ENCODE results near the gene PSTK. TPM values are rescaled to one million over a fixed set of nuclear protein-coding genes. Genes with fewer than 3 reads are reported as not detected.

PSTK gene
- total RNA-seq, 1 donor from 2014 or later = 1.6 TPM

- no peak for DNase-seq (ENCODE audit: extremely low read depth, low read depth, low spot score)
Observed at GRCh38 chr10:123018531-123018930, 38.3 kb downstream of the PSTK start.

GRCh38 chr10:123019264-123019663 is 39.1 kb downstream of the PSTK start:
- no peak for DNase-seq (ENCODE audit: extremely low read depth, low read depth, low spot score)

DNA sequence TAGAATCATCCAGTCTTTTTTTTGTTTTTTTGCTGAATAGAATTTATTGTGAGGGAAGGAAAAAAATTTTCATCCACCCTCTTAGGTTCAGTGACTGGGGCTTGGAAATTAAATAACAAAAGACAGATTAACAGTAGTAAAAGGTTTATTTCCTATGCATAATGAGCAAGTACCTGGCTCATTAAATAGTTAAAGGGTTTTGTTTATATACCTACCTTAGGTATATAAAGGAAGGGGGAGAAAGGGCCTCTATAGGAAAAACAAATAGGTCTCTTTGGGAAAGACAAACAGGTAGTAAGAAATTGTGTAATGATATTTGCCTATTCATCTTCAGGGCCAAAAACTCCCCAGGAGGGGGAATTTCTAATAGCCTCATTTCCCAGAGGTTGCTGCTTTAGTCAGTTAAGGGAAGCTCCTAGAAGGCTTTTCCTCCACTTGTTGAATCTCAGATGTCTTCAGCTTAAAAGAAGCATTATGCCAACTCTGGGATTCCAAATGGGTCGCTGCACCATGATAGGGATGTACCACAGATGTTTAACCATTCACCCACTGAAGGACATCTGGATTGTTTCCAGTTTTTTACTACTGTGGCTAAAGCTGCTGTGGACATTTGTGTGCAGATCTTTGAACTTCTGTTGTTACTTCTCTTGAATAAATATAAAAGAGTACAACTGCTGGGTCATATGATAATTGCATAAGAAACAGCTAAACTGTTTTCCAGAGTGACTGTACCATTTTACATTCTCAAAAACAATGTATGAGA is 39.9 kb downstream of the PSTK start:
- no peak for DNase-seq (ENCODE audit: extremely low read depth, low read depth, low spot score)

- no peak for DNase-seq (ENCODE audit: extremely low read depth, low read depth, low spot score)
Observed at GRCh38 chr10:123021517-123021916, 41.3 kb downstream of the PSTK start.

DNA sequence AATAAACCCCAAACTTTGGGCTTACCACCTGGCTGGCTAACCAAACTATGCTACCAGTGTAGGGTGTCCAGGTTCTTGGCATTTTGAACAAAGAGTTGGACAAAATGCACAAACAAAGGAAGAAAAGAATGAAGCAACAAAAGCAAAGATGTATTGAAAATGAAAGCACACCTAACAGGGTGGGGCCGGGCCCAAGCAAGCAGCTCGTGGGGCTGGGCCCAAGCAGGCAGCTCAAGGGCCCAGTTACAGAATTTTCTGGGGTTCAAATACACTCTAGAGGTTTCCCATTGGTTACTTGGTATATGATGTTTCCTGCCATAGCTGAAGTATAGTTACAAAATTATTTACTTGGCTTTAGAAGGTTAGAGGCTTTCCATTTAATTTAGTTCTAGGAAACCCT is 44.3 kb downstream of the PSTK start:
- no peak for DNase-seq (ENCODE audit: extremely low read depth, low read depth, low spot score)

DNA sequence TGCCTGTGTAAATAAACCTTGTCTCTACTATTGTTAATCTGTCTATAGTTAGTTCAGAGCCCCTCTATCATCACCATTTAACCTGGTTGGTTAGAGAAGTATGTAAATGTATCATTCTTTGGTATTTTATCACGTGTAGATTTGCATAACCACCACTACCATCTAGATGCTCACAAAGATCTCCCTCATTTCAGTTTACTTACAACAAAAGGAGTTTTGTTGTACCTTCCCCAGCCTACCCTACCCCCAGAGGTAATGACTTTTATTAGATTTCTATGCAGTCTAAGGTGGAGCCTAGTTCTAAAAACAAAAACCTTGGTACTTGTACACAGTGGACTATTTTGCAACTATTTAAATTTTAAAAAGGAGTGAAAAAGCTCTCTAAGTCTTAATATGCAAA is 46.1 kb downstream of the PSTK start:
- no peak for DNase-seq (ENCODE audit: extremely low read depth, low read depth, low spot score)

GRCh38 chr10:123027861-123028260 is 47.7 kb downstream of the PSTK start:
- DNase-seq (ENCODE audit: extremely low read depth, low read depth, low spot score) = no peak

- DNase-seq (ENCODE audit: extremely low read depth, low read depth, low spot score) = no peak
Observed at GRCh38 chr10:123031124-123031523, 50.9 kb downstream of the PSTK start.

DNA sequence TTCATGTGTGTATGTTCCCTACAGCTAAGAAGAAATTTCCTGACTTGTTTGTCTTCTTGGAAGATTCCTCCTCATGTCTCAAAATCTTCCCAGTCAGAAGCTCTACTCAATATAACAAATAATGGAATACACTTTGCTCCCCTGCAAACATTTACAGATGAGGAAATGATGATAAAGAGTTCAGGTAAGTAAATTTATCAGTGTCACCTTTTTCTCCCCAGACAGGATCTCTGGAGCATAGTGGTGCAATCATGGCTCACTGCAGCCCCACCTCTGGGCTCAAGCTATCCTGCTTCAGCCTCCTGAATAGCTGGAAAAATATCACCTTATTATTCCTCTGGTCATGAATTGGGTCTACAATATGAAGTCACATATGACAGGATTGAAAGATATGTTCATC is 54.1 kb downstream of the PSTK start:
- no peak for DNase-seq (ENCODE audit: extremely low read depth, low read depth, low spot score)

DNA sequence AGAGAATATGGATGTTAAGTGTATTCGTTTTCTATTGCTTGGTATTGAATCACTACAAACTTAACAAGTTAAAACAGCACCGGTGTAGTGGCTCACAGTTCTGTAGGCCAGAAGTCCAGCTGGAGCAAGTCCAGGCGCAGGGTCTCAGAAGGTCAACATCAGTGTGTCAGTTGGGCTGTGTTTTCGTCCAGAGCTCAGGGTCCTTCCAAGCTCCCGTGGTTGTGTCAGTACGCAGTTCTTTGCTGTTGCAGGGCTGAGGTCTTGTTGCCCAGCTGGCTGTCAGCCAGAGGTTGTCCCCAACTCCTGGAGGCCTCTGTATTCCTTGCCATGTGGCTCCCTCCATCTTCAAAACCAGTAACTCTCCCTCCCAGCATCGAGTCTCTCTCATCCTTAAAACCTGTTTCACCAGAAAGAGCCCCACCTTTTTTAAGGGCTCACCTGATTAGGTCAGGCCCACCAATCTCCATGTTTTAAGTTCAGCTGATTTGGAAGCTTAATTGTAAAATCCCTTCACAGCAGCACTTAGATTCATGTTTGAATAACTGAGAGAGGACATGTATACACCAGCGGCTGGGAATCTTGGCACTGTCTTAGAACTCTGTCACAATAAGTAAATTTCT is 55.4 kb downstream of the PSTK start:
- DNase-seq (ENCODE audit: extremely low read depth, low read depth, low spot score) = no peak

- DNase-seq (ENCODE audit: extremely low read depth, low read depth, low spot score) = no peak
Observed at GRCh38 chr10:123038782-123039631, 58.8 kb downstream of the PSTK start.

GRCh38 chr10:123039632-123039930 is 59.4 kb downstream of the PSTK start:
- no peak for DNase-seq (ENCODE audit: extremely low read depth, low read depth, low spot score)

Other genes with a start within 250 kb of the PSTK start
- 0.35 and 1.4 TPM in 2 replicates for gene CUZD1, start 134.5 kb upstream of the PSTK start, total RNA-seq
- gene FAM24B, start 100.8 kb upstream of the PSTK start, total RNA-seq = 3.8 and 4.7 TPM in 2 replicates
- not detected in 2 replicates for gene FAM24A, start 69.8 kb upstream of the PSTK start, total RNA-seq
- 5.1 and 9.6 TPM in 2 replicates for gene C10orf88, start 26.2 kb upstream of the PSTK start, total RNA-seq
- gene IKZF5, start 28.4 kb downstream of the PSTK start, total RNA-seq = 3.1 and 9.0 TPM in 2 replicates
- 4.4 and 4.7 TPM in 2 replicates for gene ACADSB, start 28.6 kb downstream of the PSTK start, total RNA-seq
- not detected in 2 replicates for gene HMX3, start 155.6 kb downstream of the PSTK start, total RNA-seq
- not detected in 2 replicates for gene HMX2, start 167.7 kb downstream of the PSTK start, total RNA-seq
- gene BUB3, start 174.0 kb downstream of the PSTK start, total RNA-seq = 100 and 132 TPM in 2 replicates

Data from glomerular endothelial cell (primary cell).